ENCODE results near the gene ACOT8. TPM values are rescaled to one million over a fixed set of nuclear protein-coding genes. Genes with fewer than 3 reads are reported as not detected.

ACOT8 gene
- total RNA-seq, 1 experiment from 2014 or later = 38.1 TPM

DNA sequence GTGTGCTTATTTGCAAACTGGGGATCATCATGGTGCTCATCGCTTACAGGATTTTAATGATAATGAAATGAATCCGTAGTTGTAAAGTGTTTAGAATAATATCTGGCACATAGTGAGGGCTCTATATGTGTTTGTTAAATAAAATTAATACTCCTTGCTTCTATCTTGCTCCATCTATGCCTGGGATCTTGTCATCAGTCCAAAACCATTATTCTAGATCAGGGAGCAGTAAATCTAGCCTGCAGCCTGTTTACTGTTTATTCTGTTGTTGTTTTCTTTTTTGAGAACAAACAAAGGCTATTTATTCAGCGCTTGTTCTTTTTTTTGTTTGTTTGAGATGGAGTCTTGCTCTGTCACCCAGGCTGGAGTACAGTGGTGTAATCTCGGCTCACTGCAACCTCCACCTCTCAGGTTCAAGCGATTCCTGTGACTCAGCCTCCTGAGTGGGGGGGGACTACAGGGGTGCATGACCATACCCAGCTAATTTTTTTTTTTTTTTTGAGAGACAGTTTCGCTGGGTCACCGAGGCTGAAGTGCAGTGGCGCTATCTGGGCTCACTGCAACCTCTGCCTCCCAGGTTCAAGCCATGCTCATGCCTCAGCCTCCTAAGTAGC is 8.1 kb downstream of the ACOT8 start:
- H3K4me1 Mint-ChIP-seq = peaks cover 28% of the 10 kb centered on the region
- ATAC-seq (no peak), DNase-seq (ENCODE audit: low spot score) (no peak)
- no peak overlapping the region for H3K4me3 Mint-ChIP-seq
- ChIA-PET POLR2A (interaction anchor here (0.7 kb wide), 1 partner anchor 18 kb away, joined by 7 read pairs; no protein-coding TSS in a partner anchor), CTCF (interaction anchor here (2.0 kb wide), 1 partner anchor 41 kb away, joined by 4 read pairs; no protein-coding TSS in a partner anchor)
- H3K9me3 Mint-ChIP-seq = no peaks in the 10 kb centered on the region
- peak overlapping the region; percentile 69; the same call in 1 of the 2 replicates for H3K27ac Mint-ChIP-seq
- TF ChIP-seq FOXJ3 (CRISPR knock-in tag; IDR thresholded peaks at IDR 0.05; ENCODE audit: borderline replicate concordance) (no peak), ZNF423 (CRISPR knock-in tag; IDR thresholded peaks at IDR 0.05) (no peak)
- TF ChIP-seq, protein P1, sequence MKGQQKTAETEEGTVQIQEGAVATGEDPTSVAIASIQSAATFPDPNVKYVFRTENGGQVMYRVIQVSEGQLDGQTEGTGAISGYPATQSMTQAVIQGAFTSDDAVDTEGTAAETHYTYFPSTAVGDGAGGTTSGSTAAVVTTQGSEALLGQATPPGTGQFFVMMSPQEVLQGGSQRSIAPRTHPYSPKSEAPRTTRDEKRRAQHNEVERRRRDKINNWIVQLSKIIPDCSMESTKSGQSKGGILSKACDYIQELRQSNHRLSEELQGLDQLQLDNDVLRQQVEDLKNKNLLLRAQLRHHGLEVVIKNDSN (CRISPR knock-in tag; IDR thresholded peaks at IDR 0.05) = no peak
- TF ChIP-seq, protein P2, sequence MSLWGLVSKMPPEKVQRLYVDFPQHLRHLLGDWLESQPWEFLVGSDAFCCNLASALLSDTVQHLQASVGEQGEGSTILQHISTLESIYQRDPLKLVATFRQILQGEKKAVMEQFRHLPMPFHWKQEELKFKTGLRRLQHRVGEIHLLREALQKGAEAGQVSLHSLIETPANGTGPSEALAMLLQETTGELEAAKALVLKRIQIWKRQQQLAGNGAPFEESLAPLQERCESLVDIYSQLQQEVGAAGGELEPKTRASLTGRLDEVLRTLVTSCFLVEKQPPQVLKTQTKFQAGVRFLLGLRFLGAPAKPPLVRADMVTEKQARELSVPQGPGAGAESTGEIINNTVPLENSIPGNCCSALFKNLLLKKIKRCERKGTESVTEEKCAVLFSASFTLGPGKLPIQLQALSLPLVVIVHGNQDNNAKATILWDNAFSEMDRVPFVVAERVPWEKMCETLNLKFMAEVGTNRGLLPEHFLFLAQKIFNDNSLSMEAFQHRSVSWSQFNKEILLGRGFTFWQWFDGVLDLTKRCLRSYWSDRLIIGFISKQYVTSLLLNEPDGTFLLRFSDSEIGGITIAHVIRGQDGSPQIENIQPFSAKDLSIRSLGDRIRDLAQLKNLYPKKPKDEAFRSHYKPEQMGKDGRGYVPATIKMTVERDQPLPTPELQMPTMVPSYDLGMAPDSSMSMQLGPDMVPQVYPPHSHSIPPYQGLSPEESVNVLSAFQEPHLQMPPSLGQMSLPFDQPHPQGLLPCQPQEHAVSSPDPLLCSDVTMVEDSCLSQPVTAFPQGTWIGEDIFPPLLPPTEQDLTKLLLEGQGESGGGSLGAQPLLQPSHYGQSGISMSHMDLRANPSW (CRISPR knock-in tag; conservative IDR thresholded peaks at IDR 0.05; ENCODE audit: low read depth) = no peak
- no peaks in the 10 kb centered on the region for H3K27me3 Mint-ChIP-seq (ENCODE audit: low read depth)
- peaks cover 32% of the 10 kb centered on the region for H3K36me3 Mint-ChIP-seq

DNA sequence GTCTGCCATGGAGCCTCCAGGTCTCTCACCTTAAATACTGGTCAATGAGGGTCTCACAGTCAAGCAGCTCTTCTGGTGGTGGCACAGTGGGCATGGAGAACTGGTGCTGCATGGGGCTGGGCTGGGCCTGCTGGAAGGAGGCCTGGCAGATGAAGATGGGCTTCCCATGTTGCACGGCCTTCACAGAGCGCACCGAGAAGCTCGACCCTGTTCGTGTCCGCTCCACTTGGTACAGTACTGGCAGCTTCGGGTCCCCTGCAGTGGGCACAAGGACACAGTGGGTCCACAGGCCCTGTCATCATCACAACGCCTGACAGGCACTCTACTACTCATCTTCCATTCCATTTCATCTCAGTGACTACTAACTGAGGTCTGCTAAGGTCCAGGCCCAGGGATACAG is 8.8 kb downstream of the ACOT8 start:
- peaks cover 22% of the 10 kb centered on the region for H3K4me1 Mint-ChIP-seq
- CTCF ChIA-PET = interaction anchor here (2.0 kb wide), 1 partner anchor 41 kb away, joined by 4 read pairs; no protein-coding TSS in a partner anchor
- TF ChIP-seq RORB (CRISPR knock-in tag; IDR thresholded peaks at IDR 0.05) (no peak), ZNF423 (CRISPR knock-in tag; IDR thresholded peaks at IDR 0.05) (no peak), CBFB (CRISPR knock-in tag; IDR thresholded peaks at IDR 0.05; ENCODE audit: low read depth) (no peak), ESRRA (CRISPR knock-in tag; IDR thresholded peaks at IDR 0.05; ENCODE audit: borderline replicate concordance) (no peak), MXD4 (CRISPR knock-in tag; IDR thresholded peaks at IDR 0.05; ENCODE audit: borderline replicate concordance) (no peak), ZNF396 (CRISPR knock-in tag; IDR thresholded peaks at IDR 0.05; ENCODE audit: borderline replicate concordance) (no peak), NFE2L1 (CRISPR knock-in tag; IDR thresholded peaks at IDR 0.05) (no peak), OVOL2 (CRISPR knock-in tag; IDR thresholded peaks at IDR 0.05; ENCODE audit: borderline replicate concordance) (no peak), JAZF1 (CRISPR knock-in tag; IDR thresholded peaks at IDR 0.05) (no peak)
- TF ChIP-seq, protein P2 (CRISPR knock-in tag; conservative IDR thresholded peaks at IDR 0.05; ENCODE audit: low read depth) = no peak
- TF ChIP-seq, protein P3, sequence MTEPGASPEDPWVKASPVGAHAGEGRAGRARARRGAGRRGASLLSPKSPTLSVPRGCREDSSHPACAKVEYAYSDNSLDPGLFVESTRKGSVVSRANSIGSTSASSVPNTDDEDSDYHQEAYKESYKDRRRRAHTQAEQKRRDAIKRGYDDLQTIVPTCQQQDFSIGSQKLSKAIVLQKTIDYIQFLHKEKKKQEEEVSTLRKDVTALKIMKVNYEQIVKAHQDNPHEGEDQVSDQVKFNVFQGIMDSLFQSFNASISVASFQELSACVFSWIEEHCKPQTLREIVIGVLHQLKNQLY (CRISPR knock-in tag; IDR thresholded peaks at IDR 0.05) = no peak
- TF ChIP-seq, protein P4, sequence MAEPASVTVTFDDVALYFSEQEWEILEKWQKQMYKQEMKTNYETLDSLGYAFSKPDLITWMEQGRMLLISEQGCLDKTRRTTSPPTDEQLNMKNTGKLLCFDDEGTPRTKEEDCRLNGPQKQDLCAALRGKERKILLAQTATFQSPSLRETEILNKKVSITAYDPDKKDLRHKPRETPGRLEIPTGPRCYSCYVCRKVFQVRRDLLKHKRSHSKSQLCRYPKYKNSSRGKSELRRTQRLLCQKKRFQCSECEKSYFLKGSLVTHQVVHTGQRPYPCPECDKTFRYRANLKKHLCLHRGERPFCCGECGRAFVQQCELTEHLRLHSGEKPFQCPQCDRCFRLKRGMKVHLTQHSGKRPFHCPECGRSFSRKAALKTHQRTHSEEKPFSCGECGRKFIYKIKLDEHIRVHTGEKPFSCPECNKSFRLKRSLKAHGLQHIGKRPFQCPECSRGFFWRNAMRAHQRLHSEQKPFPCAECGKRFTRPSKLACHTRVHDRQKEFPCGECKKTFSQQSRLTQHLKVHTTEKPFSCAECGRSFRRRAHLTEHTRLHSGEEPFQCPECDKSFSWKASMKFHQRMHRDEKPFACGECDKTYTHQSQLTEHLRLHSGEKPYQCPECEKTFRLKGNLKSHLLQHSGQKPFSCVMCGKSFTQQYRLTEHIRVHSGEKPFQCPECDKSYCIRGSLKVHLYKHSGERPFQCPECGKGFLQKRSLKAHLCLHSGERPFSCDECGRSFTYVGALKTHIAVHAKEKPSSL (CRISPR knock-in tag; conservative IDR thresholded peaks at IDR 0.05) = no peak
- TF ChIP-seq, protein P5, sequence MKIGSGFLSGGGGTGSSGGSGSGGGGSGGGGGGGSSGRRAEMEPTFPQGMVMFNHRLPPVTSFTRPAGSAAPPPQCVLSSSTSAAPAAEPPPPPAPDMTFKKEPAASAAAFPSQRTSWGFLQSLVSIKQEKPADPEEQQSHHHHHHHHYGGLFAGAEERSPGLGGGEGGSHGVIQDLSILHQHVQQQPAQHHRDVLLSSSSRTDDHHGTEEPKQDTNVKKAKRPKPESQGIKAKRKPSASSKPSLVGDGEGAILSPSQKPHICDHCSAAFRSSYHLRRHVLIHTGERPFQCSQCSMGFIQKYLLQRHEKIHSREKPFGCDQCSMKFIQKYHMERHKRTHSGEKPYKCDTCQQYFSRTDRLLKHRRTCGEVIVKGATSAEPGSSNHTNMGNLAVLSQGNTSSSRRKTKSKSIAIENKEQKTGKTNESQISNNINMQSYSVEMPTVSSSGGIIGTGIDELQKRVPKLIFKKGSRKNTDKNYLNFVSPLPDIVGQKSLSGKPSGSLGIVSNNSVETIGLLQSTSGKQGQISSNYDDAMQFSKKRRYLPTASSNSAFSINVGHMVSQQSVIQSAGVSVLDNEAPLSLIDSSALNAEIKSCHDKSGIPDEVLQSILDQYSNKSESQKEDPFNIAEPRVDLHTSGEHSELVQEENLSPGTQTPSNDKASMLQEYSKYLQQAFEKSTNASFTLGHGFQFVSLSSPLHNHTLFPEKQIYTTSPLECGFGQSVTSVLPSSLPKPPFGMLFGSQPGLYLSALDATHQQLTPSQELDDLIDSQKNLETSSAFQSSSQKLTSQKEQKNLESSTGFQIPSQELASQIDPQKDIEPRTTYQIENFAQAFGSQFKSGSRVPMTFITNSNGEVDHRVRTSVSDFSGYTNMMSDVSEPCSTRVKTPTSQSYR (CRISPR knock-in tag; IDR thresholded peaks at IDR 0.05) = no peak
- TF ChIP-seq, protein P6, sequence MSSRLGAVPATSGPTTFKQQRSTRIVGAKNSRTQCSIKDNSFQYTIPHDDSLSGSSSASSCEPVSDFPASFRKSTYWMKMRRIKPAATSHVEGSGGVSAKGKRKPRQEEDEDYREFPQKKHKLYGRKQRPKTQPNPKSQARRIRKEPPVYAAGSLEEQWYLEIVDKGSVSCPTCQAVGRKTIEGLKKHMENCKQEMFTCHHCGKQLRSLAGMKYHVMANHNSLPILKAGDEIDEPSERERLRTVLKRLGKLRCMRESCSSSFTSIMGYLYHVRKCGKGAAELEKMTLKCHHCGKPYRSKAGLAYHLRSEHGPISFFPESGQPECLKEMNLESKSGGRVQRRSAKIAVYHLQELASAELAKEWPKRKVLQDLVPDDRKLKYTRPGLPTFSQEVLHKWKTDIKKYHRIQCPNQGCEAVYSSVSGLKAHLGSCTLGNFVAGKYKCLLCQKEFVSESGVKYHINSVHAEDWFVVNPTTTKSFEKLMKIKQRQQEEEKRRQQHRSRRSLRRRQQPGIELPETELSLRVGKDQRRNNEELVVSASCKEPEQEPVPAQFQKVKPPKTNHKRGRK (CRISPR knock-in tag; IDR thresholded peaks at IDR 0.05; ENCODE audit: borderline replicate concordance) = no peak
- TF ChIP-seq, protein P7, sequence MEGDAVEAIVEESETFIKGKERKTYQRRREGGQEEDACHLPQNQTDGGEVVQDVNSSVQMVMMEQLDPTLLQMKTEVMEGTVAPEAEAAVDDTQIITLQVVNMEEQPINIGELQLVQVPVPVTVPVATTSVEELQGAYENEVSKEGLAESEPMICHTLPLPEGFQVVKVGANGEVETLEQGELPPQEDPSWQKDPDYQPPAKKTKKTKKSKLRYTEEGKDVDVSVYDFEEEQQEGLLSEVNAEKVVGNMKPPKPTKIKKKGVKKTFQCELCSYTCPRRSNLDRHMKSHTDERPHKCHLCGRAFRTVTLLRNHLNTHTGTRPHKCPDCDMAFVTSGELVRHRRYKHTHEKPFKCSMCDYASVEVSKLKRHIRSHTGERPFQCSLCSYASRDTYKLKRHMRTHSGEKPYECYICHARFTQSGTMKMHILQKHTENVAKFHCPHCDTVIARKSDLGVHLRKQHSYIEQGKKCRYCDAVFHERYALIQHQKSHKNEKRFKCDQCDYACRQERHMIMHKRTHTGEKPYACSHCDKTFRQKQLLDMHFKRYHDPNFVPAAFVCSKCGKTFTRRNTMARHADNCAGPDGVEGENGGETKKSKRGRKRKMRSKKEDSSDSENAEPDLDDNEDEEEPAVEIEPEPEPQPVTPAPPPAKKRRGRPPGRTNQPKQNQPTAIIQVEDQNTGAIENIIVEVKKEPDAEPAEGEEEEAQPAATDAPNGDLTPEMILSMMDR (IDR thresholded peaks at IDR 0.05) = no peak

More for the DNA sequence above, 8.8 kb downstream of the ACOT8 start:
- Mint-ChIP-seq H3K27me3 (ENCODE audit: low read depth) (no peaks in the 10 kb centered on the region), H3K9me3 (no peaks in the 10 kb centered on the region), H3K36me3 (peaks cover 34% of the 10 kb centered on the region), H3K27ac (peak overlapping the region; percentile 69; the same call in 1 of the 2 replicates), H3K4me3 (no peak overlapping the region)
- POLR2A ChIA-PET = no interaction called here
- DNase-seq (ENCODE audit: low spot score) = no peak
- no peak for ATAC-seq
